GM19099 (cell line): ENCODE measurements around the gene AMT.

Experiments
- POLR2A ChIP-seq: IDR thresholded peaks from 3 replicates; pipeline ENCODE4 v1.6.1; 2011; ENCODE audit warnings: low read depth; ENCODE audit not compliant: insufficient read length; ENCODE audit errors: extremely low read depth

The AMT gene

GRCh38 chr3:49454898-49455681 lies 32.8 kb upstream of the AMT start:
- no peak for TF ChIP-seq POLR2A

- no peak for TF ChIP-seq POLR2A
Observed at GRCh38 chr3:49454458-49454857, 32.2 kb upstream of the AMT start.

- no peak for TF ChIP-seq POLR2A
Observed at GRCh38 chr3:49453621-49454020, 31.3 kb upstream of the AMT start.

GRCh38 chr3:49445391-49445790 lies 23.1 kb upstream of the AMT start:
- no peak for TF ChIP-seq POLR2A

- TF ChIP-seq POLR2A, result no peak
Observed at GRCh38 chr3:49434731-49435130, 12.5 kb upstream of the AMT start.

GRCh38 chr3:49428752-49429080 lies 6.4 kb upstream of the AMT start:
- TF ChIP-seq POLR2A, result no peak

- no peak for TF ChIP-seq POLR2A
Observed at GRCh38 chr3:49427586-49427985, 5.3 kb upstream of the AMT start.

GRCh38 chr3:49424816-49425215 lies 2.5 kb upstream of the AMT start:
- TF ChIP-seq POLR2A, result no peak

GRCh38 chr3:49421890-49422378 lies 339 bp downstream of the AMT start:
- TF ChIP-seq POLR2A, result no peak

GRCh38 chr3:49417516-49418120 lies 4.7 kb downstream of the AMT start:
- no peak for TF ChIP-seq POLR2A

GRCh38 chr3:49416867-49417266 lies 5.4 kb downstream of the AMT start:
- no peak for TF ChIP-seq POLR2A

- no peak for TF ChIP-seq POLR2A
Observed at GRCh38 chr3:49415931-49416601, 6.2 kb downstream of the AMT start.

- TF ChIP-seq POLR2A, result no peak
Observed at GRCh38 chr3:49414753-49415152, 7.5 kb downstream of the AMT start.

GRCh38 chr3:49413338-49413734 lies 8.9 kb downstream of the AMT start:
- no peak for TF ChIP-seq POLR2A

GRCh38 chr3:49412632-49413337 lies 9.5 kb downstream of the AMT start:
- no peak for TF ChIP-seq POLR2A
